Measurements from ENCODE around the gene LINC01488.
A peak's percentile ranks its signal among the peaks of the same experiment; 100 is the strongest.

The LINC01488 gene

DNA sequence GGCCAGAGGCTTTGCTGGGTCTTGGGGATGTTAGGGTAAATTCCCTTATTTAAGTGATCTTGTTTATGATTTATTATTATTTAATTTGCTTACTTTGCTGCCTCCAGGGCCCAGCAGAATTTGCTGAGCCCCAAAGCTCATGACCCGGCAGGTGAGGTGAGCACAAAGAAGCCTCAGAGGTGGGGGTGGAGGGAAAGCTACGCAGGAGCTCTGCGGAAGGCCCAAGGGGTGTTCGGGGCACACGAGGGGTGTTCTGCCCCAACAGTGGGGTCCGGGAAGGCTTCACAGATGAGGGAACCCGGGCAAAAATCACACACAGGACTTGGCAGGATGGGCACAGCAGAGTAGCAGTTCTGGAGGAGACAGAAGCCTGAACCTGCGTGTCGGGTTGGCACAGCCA is 6.7 kb upstream of the LINC01488 start:
- Histone ChIP-seq H3K4me3 (ENCODE audit: low read length) (no peak overlapping the region), H3K9me3 (ENCODE audit: insufficient read depth, low read depth, low read length) (0 out of 2 replicates have a peak, but pooled peaks cover 5% of the 10 kb centered on the region), H3K36me3 (ENCODE audit: insufficient read depth, low read length) (no peaks in the 10 kb centered on the region), H3K27ac (ENCODE audit: low read depth, low read length) (no peak overlapping the region), H3K4me1 (ENCODE audit: insufficient read depth, low read length) (peaks cover 26% of the 10 kb centered on the region), H3K9ac (ENCODE audit: low read depth, low read length) (no peak overlapping the region), H3K27me3 (ENCODE audit: insufficient read depth, low read length) (peaks cover 47% of the 10 kb centered on the region)
- WGBS = 82% methylated on average over 9 of the region's 9 CpGs

DNA sequence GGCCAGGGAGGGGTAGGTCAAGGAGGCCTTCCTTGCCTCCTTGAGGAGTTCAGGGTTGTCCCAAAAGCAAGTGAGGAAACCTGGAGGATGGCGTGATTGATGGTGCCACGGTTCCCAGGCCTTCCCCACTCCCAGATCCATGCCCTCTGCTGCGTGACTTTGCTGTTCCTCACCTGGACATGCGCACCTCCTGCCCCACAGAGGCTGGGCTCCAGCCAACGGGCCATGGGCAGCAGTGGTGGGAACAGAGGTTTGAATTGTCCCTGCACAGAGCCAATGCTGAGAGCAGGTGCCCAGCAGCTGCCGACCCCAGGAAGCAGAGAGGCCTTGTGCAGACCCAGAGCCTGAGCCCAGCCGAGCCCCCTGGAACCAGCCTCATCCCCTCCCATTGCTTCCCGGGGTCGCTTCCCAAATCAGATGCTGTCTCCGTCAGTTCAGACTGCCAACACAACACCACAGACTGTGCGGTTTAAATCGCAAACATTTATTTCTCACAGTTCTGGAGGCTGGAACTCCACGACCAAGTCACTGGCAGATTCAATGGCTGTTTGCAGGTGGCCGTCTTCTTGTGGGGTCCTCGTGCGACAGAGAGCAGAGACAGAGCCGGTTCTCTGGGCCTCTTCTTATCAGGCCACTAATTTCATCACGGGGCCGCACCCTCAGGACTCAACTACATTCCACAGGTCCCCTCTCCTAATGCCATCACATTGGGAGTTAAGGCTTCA is 6.2 kb upstream of the LINC01488 start:
- Histone ChIP-seq H3K27ac (ENCODE audit: low read depth, low read length) (no peak overlapping the region), H3K9me3 (ENCODE audit: insufficient read depth, low read depth, low read length) (0 out of 2 replicates have a peak, but pooled peaks cover 5% of the 10 kb centered on the region), H3K27me3 (ENCODE audit: insufficient read depth, low read length) (peaks cover 45% of the 10 kb centered on the region), H3K4me3 (ENCODE audit: low read length) (no peak overlapping the region), H3K4me1 (ENCODE audit: insufficient read depth, low read length) (peaks cover 26% of the 10 kb centered on the region), H3K36me3 (ENCODE audit: insufficient read depth, low read length) (no peaks in the 10 kb centered on the region), H3K9ac (ENCODE audit: low read depth, low read length) (no peak overlapping the region)
- 92% methylated on average over 19 of the region's 19 CpGs for WGBS

DNA sequence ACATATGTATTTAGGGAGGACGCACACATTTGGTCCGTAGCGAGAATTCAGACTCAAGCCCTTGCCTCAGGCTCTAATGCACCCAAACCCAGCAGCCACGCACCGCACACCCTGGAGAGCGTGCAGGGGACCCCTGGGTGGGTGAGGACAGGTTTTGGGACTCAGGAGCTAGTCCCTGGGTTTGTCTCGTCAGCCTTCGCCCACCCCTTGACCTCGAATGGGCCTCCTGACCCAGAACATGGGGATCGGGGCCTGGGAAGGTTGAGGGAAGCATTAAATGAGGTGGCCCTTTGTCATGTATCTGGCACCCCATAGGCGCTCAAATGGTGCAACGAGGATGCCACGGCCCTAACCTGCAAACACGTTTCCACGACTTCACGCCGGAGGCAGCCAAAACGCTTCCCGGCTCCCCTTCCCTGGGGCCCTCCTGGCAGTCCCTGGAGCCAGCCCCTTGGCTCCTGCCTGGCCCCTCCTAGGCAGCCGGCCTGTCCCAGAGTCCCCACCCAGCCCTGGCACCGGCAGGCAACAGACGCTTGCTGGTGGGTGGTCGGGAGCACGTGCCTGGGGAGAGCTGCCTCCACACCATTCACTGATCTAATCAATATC is 5.5 kb upstream of the LINC01488 start:
- no peak overlapping the region for H3K4me3 ChIP-seq (ENCODE audit: low read length)
- H3K36me3 ChIP-seq (ENCODE audit: insufficient read depth, low read length) = no peaks in the 10 kb centered on the region
- peaks cover 45% of the 10 kb centered on the region for H3K27me3 ChIP-seq (ENCODE audit: insufficient read depth, low read length)
- 0 out of 2 replicates have a peak, but pooled peaks cover 5% of the 10 kb centered on the region for H3K9me3 ChIP-seq (ENCODE audit: insufficient read depth, low read depth, low read length)
- H3K4me1 ChIP-seq (ENCODE audit: insufficient read depth, low read length) = peaks cover 26% of the 10 kb centered on the region
- 68% methylated on average over 24 of the region's 24 CpGs for WGBS
- no peak overlapping the region; the same call in 1 of the 2 replicates for H3K27ac ChIP-seq (ENCODE audit: low read depth, low read length)
- no peak overlapping the region for H3K9ac ChIP-seq (ENCODE audit: low read depth, low read length)

DNA sequence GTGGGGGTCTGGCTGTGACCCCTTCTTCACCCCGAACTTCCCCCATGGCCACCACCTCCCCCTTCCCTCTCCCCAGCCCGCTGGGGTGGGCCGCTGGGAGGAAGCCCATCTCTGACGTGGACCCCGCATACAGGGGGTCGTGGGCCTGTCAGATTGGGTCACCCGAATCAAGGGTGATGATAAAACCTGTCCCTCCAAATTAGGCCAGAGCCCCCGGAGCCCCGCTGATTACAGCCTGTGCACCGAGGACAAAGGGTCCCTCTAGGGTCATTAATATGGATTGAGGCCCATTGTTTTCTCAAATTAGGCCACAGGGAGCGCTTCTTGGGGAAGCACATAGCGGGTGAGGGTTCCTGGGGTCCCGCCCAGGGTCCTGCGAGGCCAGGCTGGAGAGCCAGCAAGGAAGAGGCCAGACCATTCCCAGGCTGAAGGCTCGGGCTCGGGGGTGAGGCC is 4.9 kb upstream of the LINC01488 start:
- H3K27me3 ChIP-seq (ENCODE audit: insufficient read depth, low read length) = peaks cover 45% of the 10 kb centered on the region
- no peak overlapping the region for H3K27ac ChIP-seq (ENCODE audit: low read depth, low read length)
- 0 out of 2 replicates have a peak, but pooled peaks cover 5% of the 10 kb centered on the region for H3K9me3 ChIP-seq (ENCODE audit: insufficient read depth, low read depth, low read length)
- H3K36me3 ChIP-seq (ENCODE audit: insufficient read depth, low read length) = no peaks in the 10 kb centered on the region
- peaks cover 23% of the 10 kb centered on the region for H3K4me1 ChIP-seq (ENCODE audit: insufficient read depth, low read length)
- no peak overlapping the region for H3K9ac ChIP-seq (ENCODE audit: low read depth, low read length)
- H3K4me3 ChIP-seq (ENCODE audit: low read length) = no peak overlapping the region
- WGBS = 73% methylated on average over 16 of the region's 16 CpGs

DNA sequence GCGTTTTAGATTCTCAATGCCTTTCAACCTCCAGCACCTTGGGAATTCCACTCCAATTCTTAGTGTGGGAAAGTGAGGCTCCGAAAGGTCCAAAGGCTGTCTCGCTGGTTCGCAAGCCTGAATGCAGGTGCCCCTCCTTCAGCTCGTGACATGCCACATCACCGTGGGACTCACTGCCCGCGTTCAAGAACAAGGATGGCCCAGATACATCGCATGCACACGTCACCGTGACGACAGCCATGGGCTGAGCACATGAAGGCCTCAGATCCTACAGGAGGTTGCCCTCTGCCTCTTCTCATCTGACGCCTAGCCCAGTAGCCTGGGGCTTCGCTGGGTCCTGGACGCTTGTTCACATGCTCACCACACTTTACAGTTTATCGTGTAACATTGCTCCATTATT is 4.4 kb upstream of the LINC01488 start:
- Histone ChIP-seq H3K27me3 (ENCODE audit: insufficient read depth, low read length) (peaks cover 41% of the 10 kb centered on the region), H3K4me3 (ENCODE audit: low read length) (no peak overlapping the region), H3K36me3 (ENCODE audit: insufficient read depth, low read length) (no peaks in the 10 kb centered on the region), H3K9ac (ENCODE audit: low read depth, low read length) (no peak overlapping the region), H3K27ac (ENCODE audit: low read depth, low read length) (no peak overlapping the region), H3K9me3 (ENCODE audit: insufficient read depth, low read depth, low read length) (0 out of 2 replicates have a peak, but pooled peaks cover 5% of the 10 kb centered on the region), H3K4me1 (ENCODE audit: insufficient read depth, low read length) (peaks cover 20% of the 10 kb centered on the region)
- 93% methylated on average over 16 of the region's 16 CpGs for WGBS

DNA sequence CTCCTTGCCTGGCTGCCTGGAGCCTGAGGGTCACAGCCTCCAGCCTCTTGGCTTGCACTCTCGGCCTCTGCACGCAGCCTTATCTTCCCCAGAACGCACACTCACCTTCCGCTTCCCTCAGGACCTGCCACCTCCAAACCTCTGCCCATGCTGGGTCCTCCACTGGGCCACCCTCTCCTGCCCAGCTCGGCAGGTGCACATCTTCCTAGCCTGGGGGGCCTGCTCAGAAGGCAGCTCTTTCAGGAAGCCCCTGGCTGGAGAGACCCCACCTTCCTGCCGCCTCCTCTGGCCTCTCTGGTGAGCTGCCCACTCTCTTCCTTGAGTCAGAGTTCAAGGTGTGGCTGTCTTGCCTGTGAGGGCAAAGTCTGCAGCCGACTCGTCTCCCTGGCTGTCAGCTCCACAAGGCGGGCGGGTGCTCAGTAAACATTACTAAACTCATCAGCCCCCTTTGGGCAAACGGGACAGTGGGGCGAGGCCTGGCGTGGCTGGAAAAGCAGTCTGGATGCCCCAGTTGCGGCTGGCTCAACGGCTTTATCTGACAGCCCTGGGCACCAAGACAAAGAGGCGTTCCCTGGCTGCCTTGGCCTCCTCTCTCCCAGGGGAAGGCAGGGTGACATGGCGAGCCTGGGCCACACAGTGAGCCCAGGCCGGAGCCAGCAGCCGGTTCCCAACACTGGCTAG is 1.7 kb upstream of the LINC01488 start:
- H3K4me1 ChIP-seq (ENCODE audit: insufficient read depth, low read length) = peaks cover 23% of the 10 kb centered on the region
- H3K4me3 ChIP-seq (ENCODE audit: low read length) = no peak overlapping the region
- peaks cover 33% of the 10 kb centered on the region for H3K27me3 ChIP-seq (ENCODE audit: insufficient read depth, low read length)
- H3K27ac ChIP-seq (ENCODE audit: low read depth, low read length) = no peak overlapping the region
- no peak overlapping the region for H3K9ac ChIP-seq (ENCODE audit: low read depth, low read length)
- no peaks in the 10 kb centered on the region for H3K9me3 ChIP-seq (ENCODE audit: insufficient read depth, low read depth, low read length)
- 91% methylated on average over 19 of the region's 19 CpGs for WGBS
- H3K36me3 ChIP-seq (ENCODE audit: insufficient read depth, low read length) = no peaks in the 10 kb centered on the region

DNA sequence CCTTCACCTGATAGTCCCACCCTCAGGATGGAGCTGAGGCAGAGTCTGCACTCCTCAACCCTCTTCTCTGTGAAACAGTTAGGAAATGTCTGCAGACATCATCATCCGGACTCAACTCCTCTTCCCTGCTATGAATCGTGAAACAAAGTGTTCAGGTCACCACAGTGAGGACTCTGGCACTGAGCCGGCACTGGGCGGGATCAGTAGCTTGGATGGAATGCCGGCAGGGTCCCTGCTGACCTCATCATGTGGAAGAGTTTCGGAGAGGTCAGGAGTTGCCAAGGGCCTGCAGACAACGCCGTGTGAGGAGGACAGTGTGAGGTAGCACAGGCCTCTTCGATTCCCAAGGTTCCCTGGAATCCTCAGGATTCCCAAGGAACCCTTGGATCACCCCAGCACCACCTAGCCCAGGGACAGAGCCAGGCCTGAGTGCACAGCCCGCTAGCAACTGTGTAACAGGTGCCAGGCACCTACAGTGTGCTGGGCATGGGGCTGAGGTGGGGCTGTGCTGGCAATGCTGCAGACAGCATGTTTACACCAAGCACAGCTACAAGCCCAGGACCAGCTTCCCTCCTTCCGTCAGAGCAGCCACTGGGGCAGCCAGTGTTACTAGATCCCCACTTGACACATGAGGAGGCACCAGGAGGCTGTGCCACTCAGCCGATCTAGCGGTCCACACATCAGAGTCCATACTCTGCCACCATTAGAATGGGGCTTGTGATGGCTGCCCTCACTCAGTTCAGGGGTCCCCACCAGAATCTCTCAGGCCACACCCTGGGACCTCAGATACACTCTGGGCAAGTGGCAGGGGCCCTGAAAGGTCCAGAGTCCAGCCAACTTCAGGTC is 693 bp upstream of the LINC01488 start:
- Histone ChIP-seq H3K4me1 (ENCODE audit: insufficient read depth, low read length) (peaks cover 23% of the 10 kb centered on the region), H3K27me3 (ENCODE audit: insufficient read depth, low read length) (peaks cover 22% of the 10 kb centered on the region), H3K9ac (ENCODE audit: low read depth, low read length) (no peak overlapping the region), H3K4me3 (ENCODE audit: low read length) (no peak overlapping the region), H3K36me3 (ENCODE audit: insufficient read depth, low read length) (no peaks in the 10 kb centered on the region), H3K9me3 (ENCODE audit: insufficient read depth, low read depth, low read length) (no peaks in the 10 kb centered on the region), H3K27ac (ENCODE audit: low read depth, low read length) (no peak overlapping the region)
- 90% methylated on average over 13 of the region's 13 CpGs for WGBS

DNA sequence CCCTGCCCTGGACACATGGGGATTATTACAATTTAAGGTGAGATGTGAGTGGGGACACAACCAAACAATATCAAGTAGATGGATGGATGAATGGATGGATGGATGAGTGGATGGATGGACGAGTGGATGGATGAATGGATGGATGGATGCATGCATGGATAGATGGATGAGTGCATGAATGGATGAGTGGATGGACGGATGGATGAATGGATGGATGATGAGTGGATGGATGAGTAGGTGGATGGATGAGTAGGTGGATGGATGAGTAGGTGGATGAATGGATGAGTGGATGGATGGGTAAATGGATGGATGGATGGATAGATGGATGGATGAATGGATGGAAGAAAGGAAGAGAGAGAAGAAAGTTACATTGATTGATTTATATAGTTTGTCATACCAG is 859 bp downstream of the LINC01488 start:
- H3K36me3 ChIP-seq (ENCODE audit: insufficient read depth, low read length) = no peaks in the 10 kb centered on the region
- no peak overlapping the region for H3K27ac ChIP-seq (ENCODE audit: low read depth, low read length)
- H3K9ac ChIP-seq (ENCODE audit: low read depth, low read length) = no peak overlapping the region
- H3K4me1 ChIP-seq (ENCODE audit: insufficient read depth, low read length) = peaks cover 8% of the 10 kb centered on the region
- 90% methylated on average over 2 of the region's 2 CpGs for WGBS
- H3K9me3 ChIP-seq (ENCODE audit: insufficient read depth, low read depth, low read length) = no peaks in the 10 kb centered on the region
- peaks cover 11% of the 10 kb centered on the region for H3K27me3 ChIP-seq (ENCODE audit: insufficient read depth, low read length)
- H3K4me3 ChIP-seq (ENCODE audit: low read length) = no peak overlapping the region

DNA sequence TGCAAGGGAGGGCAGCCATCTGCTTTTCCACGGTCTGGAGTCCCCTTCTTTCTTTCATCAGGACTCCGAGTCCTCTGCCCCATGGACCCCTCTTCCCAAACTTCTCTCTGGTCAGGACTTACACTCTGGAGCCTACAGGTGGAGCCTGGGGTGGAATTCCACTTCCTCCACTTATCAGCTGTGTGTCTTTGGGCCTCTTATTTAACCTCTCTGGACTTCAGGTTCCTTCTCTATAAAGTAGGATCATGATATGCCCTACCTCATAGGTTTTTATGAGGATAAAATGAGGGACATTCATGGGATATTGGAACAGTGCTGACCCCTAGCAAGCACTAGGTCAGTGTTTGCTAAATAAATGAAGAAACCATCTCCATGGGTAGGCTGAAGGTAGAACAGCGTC is 1.7 kb downstream of the LINC01488 start:
- H3K27me3 ChIP-seq (ENCODE audit: insufficient read depth, low read length) = peaks cover 2% of the 10 kb centered on the region; the same call in 1 of the 2 replicates
- 73% methylated on average over 3 of the region's 3 CpGs for WGBS
- H3K4me1 ChIP-seq (ENCODE audit: insufficient read depth, low read length) = peaks cover 5% of the 10 kb centered on the region
- no peaks in the 10 kb centered on the region for H3K36me3 ChIP-seq (ENCODE audit: insufficient read depth, low read length)
- H3K9ac ChIP-seq (ENCODE audit: low read depth, low read length) = no peak overlapping the region
- H3K27ac ChIP-seq (ENCODE audit: low read depth, low read length) = no peak overlapping the region
- no peaks in the 10 kb centered on the region for H3K9me3 ChIP-seq (ENCODE audit: insufficient read depth, low read depth, low read length)
- no peak overlapping the region for H3K4me3 ChIP-seq (ENCODE audit: low read length)

DNA sequence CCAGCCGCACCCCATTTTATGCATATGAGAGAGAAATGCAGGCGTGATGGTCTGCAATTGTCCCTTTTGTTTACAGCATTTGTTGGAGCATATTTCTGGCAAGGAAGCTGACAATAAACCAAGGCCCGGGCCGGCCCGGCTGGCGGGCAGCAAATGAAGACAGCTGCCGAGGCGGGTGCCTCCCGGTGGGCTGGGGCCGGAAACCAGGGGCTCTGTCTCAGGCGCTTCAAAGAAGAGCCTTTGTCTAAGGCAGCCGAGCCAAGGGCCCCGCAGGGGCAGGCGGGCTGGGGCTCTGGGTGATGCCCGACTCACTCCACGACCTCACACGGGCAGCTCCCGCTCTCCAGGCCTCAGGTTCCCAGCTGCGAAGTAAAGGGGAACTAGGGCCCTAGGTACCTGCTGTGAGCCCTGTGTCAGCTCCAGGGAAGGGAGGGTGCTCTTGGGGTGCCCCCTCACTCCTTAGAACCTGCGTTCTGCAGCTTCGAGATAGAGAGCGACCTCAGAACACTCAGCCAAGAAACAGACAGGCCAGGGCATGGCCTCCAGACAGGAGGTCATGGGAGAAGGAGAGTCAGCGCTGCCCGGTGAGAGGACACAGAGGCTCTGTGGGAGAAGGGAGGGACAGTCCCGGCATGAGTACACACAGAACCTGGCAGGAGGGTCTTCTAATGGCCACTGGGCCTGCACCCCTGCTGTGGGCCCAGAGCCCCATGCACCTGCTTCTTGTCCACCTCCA is 2.4 kb downstream of the LINC01488 start:
- 45% methylated on average over 25 of the region's 25 CpGs for WGBS
- H3K4me1 ChIP-seq (ENCODE audit: insufficient read depth, low read length) = peaks cover 5% of the 10 kb centered on the region

More for the DNA sequence above, 2.4 kb downstream of the LINC01488 start:
- no peak overlapping the region for H3K4me3 ChIP-seq (ENCODE audit: low read length)
- no peak overlapping the region for H3K9ac ChIP-seq (ENCODE audit: low read depth, low read length)
- H3K27me3 ChIP-seq (ENCODE audit: insufficient read depth, low read length) = no peaks in the 10 kb centered on the region; the same call in 1 of the 2 replicates
- H3K36me3 ChIP-seq (ENCODE audit: insufficient read depth, low read length) = no peaks in the 10 kb centered on the region
- H3K27ac ChIP-seq (ENCODE audit: low read depth, low read length) = peak overlapping the region; percentile 49; the same call in 1 of the 2 replicates
- H3K9me3 ChIP-seq (ENCODE audit: insufficient read depth, low read depth, low read length) = no peaks in the 10 kb centered on the region

Measured in HUES64 (cell line).